Lower leg skin (tissue), 3 donors: ENCODE data around the gene PXMP2.

ENCODE experiments used
- POLR2A ChIP-seq, 2 donors: fragments of 450-650 bp; IDR thresholded peaks; one replicate each; pipeline ENCODE4 v1.6.1; 2016 to 2017; ENCODE audit warnings: antibody characterized with exemption in 2 of 2, mild to moderate bottlenecking in 1 of 2, moderate library complexity in 1 of 2
- TF ChIP-seq, protein P1 (sequence below), 3 donors: fragments of 450-650 bp; IDR thresholded peaks; one replicate each; pipeline ENCODE4 v1.5.1; 2016; ENCODE audit warnings: antibody characterized with exemption in 3 of 3, mild to moderate bottlenecking in 3 of 3, moderate library complexity in 2 of 3

DNA sequence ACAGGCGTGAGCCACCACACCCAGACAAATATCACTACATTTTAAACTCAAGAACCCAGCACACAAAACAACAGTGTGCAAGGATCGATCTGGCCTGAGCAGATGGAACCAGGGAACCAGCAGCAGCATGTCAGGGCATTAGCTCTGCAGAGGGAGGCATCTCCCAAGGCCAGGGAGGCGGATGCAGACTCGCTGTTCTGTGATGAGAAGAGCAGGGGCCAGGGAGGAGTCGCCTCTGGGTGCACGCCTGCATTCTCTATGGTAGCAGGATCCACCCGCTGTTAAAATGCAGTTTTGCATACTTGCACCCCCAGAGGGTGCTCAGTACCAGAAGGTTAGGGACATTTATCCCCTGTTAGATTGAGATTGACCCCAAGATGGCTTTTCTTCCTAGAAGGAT is 41.1 kb downstream of the PXMP2 start:
- TF ChIP-seq, protein P1, sequence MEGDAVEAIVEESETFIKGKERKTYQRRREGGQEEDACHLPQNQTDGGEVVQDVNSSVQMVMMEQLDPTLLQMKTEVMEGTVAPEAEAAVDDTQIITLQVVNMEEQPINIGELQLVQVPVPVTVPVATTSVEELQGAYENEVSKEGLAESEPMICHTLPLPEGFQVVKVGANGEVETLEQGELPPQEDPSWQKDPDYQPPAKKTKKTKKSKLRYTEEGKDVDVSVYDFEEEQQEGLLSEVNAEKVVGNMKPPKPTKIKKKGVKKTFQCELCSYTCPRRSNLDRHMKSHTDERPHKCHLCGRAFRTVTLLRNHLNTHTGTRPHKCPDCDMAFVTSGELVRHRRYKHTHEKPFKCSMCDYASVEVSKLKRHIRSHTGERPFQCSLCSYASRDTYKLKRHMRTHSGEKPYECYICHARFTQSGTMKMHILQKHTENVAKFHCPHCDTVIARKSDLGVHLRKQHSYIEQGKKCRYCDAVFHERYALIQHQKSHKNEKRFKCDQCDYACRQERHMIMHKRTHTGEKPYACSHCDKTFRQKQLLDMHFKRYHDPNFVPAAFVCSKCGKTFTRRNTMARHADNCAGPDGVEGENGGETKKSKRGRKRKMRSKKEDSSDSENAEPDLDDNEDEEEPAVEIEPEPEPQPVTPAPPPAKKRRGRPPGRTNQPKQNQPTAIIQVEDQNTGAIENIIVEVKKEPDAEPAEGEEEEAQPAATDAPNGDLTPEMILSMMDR (IDR thresholded peaks at IDR 0.05), result no peak
- no peak for TF ChIP-seq POLR2A (IDR thresholded peaks at IDR 0.05)
